DND-41 (cell line): ENCODE data around the gene HCST.

ENCODE experiments used
- ATAC-seq: fragments of 200-7000 bp; cut with Tn5 transposase; 3 replicates; pipeline ENCODE4 v1.9.1; 2021; ENCODE audit warnings: low read depth; ENCODE audit not compliant: insufficient read depth
- DNase-seq: peaks from one replicate; pipeline ENCODE4 v3.0.0-alpha.2; 2020
- H2AFZ ChIP-seq: 2 replicates; pipeline ENCODE4 v1.6.0; 2012; ENCODE audit warnings: low read depth, low read length
- H3K27ac ChIP-seq: 2 replicates; pipeline ENCODE4 v1.5.1; 2012; ENCODE audit warnings: low read length, inconsistent platforms
- H3K27me3 ChIP-seq: fragments of 200-600 bp; sonication (generic); 2 replicates; pipeline ENCODE4 v1.6.0; 2012; ENCODE audit warnings: low read length, mild to moderate bottlenecking, inconsistent platforms; ENCODE audit not compliant: insufficient read depth, poor library complexity
- H3K36me3 ChIP-seq: 2 replicates; pipeline ENCODE4 v1.5.1; 2012; ENCODE audit warnings: low read length, inconsistent platforms; ENCODE audit not compliant: insufficient read depth
- H3K4me1 ChIP-seq: 2 replicates; pipeline ENCODE4 v1.5.1; 2012; ENCODE audit warnings: mild to moderate bottlenecking, low read length; ENCODE audit not compliant: insufficient read depth
- H3K4me2 ChIP-seq: 2 replicates; pipeline ENCODE4 v1.6.0; 2012; ENCODE audit warnings: mild to moderate bottlenecking, moderate library complexity, low read length, inconsistent platforms; ENCODE audit not compliant: insufficient read depth
- H3K4me3 ChIP-seq, 2 experiments: fragments of 200-600 bp in 1 of 2; shearing (Covaris generic) in 1 of 2; 2 replicates each; pipeline ENCODE4 v1.5.1; 2012 to 2016; ENCODE audit warnings: inconsistent platforms in 2 of 2, low read length in 2 of 2, mild to moderate bottlenecking in 2 of 2, low read depth in 1 of 2, moderate library complexity in 1 of 2
- H3K79me2 ChIP-seq: 2 replicates; pipeline ENCODE4 v1.6.0; 2012; ENCODE audit warnings: low read length, inconsistent platforms; ENCODE audit not compliant: insufficient read depth
- H3K9ac ChIP-seq: 2 replicates; pipeline ENCODE4 v1.6.0; 2012; ENCODE audit warnings: low read depth, mild to moderate bottlenecking, inconsistent platforms, low read length, moderate library complexity
- H3K9me3 ChIP-seq: 2 replicates; pipeline ENCODE4 v1.5.1; 2012; ENCODE audit warnings: low read length, moderate library complexity, mild to moderate bottlenecking, inconsistent platforms; ENCODE audit not compliant: insufficient read depth, severe bottlenecking
- H4K20me1 ChIP-seq: 2 replicates; pipeline ENCODE4 v1.6.0; 2012; ENCODE audit warnings: low read length; ENCODE audit not compliant: insufficient read depth
- CTCF ChIP-seq: IDR thresholded peaks from 2 replicates; pipeline ENCODE4 v1.5.1; 2012; ENCODE audit warnings: borderline replicate concordance, low read length, moderate library complexity, mild to moderate bottlenecking; ENCODE audit not compliant: poor library complexity, severe bottlenecking; ENCODE audit errors: extremely low read depth
- EZH2 ChIP-seq: IDR thresholded peaks from 3 replicates; pipeline ENCODE4 v1.6.1; 2012; ENCODE audit warnings: borderline replicate concordance, low read depth, mild to moderate bottlenecking, moderate library complexity, low read length, inconsistent platforms; ENCODE audit not compliant: severe bottlenecking

Gene HCST

GRCh38 chr19:35929876-35930275 lies 27.5 kb downstream of the HCST start:
- H3K27me3 ChIP-seq, result no peaks in the 10 kb centered on the region
- no peak for ATAC-seq
- no peaks in the 10 kb centered on the region for H3K36me3 ChIP-seq
- no peak overlapping the region for H3K9ac ChIP-seq
- peaks cover 26% of the 10 kb centered on the region for H3K4me1 ChIP-seq
- no peaks in the 10 kb centered on the region for H3K79me2 ChIP-seq
- H3K9me3 ChIP-seq, result no peaks in the 10 kb centered on the region
- H3K4me2 ChIP-seq, result no peak overlapping the region
- H4K20me1 ChIP-seq, result no peaks in the 10 kb centered on the region
- TF ChIP-seq EZH2 (no peak), CTCF (no peak)
- DNase-seq, result no peak
- no peak overlapping the region for H3K27ac ChIP-seq
- no peak overlapping the region for H3K4me3 ChIP-seq
- H2AFZ ChIP-seq, result peak overlapping the region; percentile 66

DNA sequence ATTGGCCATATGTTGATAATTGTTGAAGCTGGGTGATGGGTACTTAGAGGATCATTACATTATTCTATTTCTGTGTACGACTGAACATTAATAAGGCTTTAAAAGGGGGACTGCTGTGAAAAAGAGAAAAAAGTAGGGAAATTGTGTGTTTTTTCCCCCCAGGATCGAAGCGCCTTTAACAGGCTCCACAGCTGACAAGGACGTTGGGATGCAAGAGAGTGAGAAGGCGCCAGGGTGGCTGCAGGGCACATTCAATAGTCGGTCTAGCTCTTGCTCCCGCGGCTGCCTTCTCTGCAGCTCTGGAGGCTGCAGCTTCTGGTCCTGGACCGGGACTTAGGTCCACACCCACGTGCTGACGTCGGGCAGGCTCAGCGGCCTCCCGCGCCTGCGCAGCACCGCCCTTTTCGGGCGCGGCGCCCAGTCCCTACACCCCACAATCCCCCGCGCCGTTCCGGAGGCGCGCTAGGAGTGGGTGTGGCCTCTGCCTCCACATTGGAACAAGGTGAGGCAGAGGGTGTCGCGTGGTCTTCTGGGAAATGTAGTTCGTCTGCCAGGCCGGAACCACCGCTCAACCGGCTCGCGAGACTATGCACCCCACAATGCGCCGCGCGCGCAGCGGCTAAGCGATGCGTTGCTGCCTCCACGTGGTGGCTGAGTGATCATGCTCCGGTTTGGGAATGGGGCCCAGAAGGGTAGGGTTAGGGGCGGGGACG lies 29.0 kb downstream of the HCST start:
- H3K27me3 ChIP-seq, result no peaks in the 10 kb centered on the region
- H2AFZ ChIP-seq, result peak overlapping the region; percentile 87
- peak overlapping the region; percentile 62 for H3K9ac ChIP-seq
- TF ChIP-seq EZH2 (no peak), CTCF (peak; percentile 96)
- peak; percentile 100 for DNase-seq
- peaks cover 7% of the 10 kb centered on the region for H3K79me2 ChIP-seq
- no peaks in the 10 kb centered on the region for H4K20me1 ChIP-seq
- no peaks in the 10 kb centered on the region for H3K36me3 ChIP-seq
- peak overlapping the region; percentile 78 for H3K4me2 ChIP-seq
- peaks cover 38% of the 10 kb centered on the region for H3K4me1 ChIP-seq
- ATAC-seq, result peak; percentile 97
- peak overlapping the region; percentile 71 for H3K27ac ChIP-seq
- H3K4me3 ChIP-seq, result peak overlapping the region; percentile 27 to 56; a peak in 3 of 4 replicates
- no peaks in the 10 kb centered on the region for H3K9me3 ChIP-seq

DNA sequence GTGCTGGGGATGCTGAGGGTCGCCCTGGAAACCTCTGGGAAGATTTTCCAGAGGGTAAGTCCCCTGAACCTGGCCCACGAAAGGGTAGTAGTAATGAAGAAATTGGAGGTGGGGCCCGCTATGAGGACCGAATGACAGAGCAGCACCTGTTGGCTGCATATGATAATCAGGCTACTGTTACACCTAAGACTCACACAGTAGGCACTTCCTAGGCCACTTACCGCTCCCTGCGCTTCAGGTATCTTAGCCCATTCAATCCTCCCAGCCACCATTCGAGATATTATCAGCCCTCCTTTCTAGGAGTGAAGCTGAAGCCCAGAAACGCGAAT lies 29.5 kb downstream of the HCST start:
- peak overlapping the region in 1 of 2 experiments; percentile 44; a peak in 2 of 4 replicates for H3K4me3 ChIP-seq
- ATAC-seq, result no peak

More for the DNA sequence above, 29.5 kb downstream of the HCST start:
- TF ChIP-seq CTCF, result no peak
- 0 out of 2 replicates have a peak overlapping the region, but pooled peaks have one; percentile 13 for H3K27ac ChIP-seq
- no peaks in the 10 kb centered on the region for H3K9me3 ChIP-seq
- no peak for DNase-seq
- H3K79me2 ChIP-seq, result peaks cover 12% of the 10 kb centered on the region
- H3K27me3 ChIP-seq, result no peaks in the 10 kb centered on the region
- peak overlapping the region; percentile 76 for H2AFZ ChIP-seq
- H3K4me1 ChIP-seq, result peaks cover 42% of the 10 kb centered on the region
- no peaks in the 10 kb centered on the region for H4K20me1 ChIP-seq
- H3K36me3 ChIP-seq, result no peaks in the 10 kb centered on the region; the same call in 1 of the 2 replicates
- H3K4me2 ChIP-seq, result peak overlapping the region; percentile 57
- peak overlapping the region; percentile 30; the same call in 1 of the 2 replicates for H3K9ac ChIP-seq
